NCI-H69 (cell line): ENCODE data around the gene TBCD.

ENCODE experiments used
- DNase-seq: peaks from one replicate; lab custom pipeline; 2025; lab: John Stamatoyannopoulos, UW

Gene TBCD

DNA sequence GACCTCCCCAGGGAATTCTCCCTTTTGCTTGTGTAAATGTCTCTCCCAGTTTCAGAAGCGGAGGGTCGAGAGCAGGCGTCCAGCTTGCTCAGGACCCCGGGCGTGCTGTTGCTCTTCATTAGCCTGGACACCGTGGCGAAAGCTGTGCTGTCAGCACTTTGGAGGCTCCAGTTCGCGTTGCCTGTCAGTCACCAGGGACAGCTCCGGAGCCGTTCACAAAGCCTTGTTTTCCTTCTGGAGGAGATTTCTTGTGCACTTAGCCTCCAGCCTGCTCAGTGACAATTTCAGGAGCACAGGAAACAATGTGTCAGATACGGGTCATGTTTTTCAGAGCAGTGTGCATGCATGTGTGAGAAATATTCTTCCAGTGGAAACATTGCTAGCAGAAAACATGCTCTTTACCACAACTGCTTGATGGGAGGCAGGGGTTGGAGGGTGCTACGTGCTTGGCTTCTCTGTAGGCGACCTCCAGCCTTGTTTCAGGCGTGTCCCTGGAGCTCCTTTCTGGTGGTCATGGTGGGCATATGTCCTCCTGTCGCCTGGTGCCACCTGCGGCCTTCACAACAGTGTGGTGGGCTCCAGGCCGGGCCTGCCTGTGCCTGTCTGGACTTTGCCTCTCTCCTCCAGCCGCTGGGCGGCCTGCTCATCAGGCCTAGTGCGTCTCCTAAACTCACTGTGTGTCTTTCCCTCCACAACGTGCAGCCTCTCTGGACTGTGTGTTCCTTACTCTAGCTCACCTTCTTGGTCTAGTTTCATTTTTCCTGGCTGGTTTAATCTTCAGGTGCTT, 59.0 kb downstream of the TBCD start:
- no peak for DNase-seq

DNA sequence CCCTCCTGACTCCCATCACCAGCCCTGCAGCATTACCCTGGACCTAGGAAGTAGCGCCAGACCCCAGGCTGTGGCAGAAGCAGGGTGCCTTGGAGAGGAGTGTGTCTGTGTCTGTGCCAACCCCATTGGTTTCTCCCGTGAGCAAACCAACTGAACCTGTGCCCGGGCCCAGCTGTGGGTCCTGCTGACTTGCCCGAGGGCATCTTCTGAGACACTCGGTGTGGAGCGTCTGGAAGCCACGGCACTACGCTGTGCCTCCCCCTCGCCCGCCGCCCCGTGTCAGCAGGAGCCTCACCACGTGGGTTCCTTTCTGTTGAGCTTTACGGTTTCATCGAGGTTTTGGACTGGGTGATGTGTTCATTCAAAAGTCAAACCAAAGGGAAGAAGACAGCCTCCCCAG, 60.2 kb downstream of the TBCD start:
- no peak for DNase-seq

DNA sequence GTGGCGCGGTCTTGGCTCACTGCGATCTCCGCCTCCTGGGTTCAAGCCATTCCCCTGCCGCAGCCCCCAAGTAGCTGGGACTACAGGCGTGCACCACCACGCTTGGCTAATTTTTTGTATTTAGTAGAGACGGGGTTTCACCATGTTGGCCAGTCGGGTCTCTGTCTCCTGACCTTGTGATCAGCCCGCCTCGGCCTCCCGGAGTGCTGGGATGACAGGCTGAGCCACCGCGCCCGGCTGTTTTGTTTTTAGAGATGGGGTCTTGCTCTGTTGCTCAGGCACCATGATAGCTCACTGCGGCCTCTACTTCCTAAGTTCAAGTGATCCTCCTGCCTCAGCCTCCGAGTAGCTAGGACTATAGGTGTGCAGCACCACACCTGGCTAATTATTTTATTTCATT, 60.7 kb downstream of the TBCD start:
- no peak for DNase-seq

DNA sequence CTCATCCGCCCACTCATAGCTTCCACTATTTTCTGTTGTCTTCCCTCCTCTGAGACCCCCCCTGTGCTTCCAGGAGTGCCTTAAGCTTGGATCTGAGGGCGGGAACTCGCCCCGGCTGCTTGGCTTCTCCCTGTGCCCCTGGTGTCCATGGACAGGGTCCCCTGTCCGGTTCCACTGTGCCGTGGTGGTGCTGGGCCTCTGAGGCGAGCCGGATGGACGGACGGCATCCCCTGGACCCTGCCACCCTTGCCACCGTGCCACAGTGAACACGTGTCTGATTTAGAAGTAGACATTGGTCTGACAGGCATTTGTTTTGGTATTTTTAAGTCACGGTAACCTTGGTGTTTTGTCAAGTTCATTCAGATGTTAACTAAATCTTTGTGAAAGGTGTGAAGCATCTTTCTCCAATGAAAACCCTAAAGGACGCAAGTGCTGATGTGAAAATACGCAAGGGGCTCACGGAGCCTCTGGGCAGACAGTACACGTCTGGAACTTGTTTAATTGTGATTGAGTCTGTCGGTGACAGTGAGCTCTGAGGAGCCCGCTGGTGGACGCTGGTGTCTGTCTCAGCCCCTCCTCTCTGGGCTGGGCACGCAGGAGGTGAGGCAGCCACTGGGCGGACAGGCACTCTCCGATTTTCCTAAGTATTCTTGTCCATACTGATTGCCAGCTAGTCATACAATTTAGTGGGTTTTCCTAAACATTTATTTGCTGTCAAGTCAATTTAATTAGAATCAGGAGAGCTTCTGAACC, 61.6 kb downstream of the TBCD start:
- no peak for DNase-seq

DNA sequence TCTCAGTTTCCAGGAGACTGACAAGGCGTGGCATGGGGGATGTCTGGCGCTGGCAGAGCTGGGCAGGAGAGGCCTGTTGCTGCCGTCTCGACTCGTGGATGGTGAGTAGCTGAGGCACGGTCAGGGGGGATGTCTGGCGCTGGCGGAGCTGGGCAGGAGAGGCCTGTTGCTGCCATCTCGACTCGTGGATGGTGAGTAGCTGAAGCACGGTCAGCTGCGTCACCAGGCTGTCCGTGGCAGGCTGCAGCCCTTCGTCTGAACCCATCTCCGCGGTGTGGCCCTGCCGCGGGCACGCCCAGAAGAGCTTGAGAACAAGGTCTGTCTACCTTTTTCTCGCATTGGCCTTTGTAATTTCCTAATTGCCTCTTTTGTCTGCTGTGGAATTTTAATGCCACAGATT, 63.0 kb downstream of the TBCD start:
- no peak for DNase-seq

DNA sequence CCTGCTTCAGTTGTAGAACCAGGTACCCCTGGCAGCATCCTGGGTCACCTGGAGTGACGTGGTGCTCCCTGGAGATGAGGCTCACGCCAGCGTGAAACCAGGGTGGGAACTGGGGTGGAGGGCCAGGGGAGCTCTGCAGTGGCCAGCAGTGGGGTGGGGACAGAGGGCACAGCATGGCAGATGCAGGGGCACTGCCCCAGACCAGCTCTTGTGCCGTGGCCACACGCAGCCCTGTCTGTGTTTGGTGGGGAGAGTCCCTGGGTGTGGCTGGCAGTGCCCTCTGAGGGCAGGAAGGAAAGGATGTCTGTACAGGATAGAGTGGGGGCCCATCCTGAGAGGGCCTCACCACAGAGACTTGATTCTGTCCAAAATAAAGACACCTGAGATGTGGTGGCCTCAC, 63.5 kb downstream of the TBCD start:
- DNase-seq = no peak

DNA sequence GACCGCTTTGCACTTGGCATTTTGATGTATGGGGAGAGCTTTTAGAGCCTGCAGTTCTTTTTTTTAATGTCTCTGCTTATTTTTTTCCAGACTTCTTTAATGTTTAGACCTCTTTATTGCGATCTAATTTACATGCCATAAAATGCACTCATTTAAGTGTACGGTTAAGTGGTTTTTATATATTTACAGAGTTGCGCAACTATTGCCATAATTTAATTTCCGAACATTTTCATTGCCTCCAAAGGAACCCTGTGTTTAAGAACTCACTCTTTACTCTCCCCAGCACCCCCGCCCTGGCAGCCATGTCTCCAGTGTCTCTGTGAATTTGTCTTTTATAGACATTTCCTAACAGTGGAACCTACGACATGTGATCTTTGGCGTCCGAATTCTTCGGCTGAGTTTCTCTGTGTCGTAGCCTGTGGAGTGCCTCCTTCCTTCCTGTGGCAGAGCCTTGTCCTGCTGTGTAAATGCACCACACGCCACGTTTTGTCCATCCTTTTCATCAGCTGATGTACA, 64.0 kb downstream of the TBCD start:
- no peak for DNase-seq

DNA sequence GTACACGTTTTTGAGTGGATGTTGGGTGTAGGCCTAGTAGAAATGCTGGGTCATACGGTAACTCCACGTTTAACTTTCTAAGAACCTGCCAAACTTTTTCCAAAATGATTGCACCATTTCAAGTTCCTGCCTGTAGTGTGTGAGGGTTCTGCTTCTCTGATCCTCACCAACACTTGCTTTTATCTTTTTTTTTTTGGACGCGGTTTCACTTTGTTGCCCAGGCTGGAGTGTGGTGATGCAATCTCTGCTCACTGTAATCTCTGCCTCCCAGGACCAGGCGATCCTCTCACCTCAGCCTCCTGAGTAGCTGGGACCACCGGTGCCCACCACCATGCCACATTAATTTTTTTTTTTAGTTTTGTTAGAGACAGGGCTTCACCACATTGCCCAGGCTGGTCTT, 64.5 kb downstream of the TBCD start:
- DNase-seq = no peak

DNA sequence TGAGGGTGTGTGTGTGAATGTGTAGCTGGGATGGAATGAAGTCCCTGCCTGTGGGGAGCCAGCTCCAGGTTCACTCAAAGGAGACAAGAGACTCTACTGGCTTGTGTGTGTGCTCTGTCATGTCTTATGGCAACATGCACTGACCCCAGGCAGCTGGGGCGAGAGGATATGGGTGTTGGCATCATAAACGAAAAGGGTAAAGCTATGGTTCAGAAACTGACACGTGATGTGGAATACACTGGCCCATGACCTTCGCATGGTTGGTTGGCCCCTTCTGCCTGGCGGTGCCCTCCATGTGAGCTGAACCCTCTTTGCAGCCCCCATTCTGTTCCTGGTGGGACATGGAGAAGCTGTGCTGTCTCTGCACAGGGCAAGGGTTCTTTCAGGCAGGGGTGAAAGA, 66.1 kb downstream of the TBCD start:
- DNase-seq = no peak

DNA sequence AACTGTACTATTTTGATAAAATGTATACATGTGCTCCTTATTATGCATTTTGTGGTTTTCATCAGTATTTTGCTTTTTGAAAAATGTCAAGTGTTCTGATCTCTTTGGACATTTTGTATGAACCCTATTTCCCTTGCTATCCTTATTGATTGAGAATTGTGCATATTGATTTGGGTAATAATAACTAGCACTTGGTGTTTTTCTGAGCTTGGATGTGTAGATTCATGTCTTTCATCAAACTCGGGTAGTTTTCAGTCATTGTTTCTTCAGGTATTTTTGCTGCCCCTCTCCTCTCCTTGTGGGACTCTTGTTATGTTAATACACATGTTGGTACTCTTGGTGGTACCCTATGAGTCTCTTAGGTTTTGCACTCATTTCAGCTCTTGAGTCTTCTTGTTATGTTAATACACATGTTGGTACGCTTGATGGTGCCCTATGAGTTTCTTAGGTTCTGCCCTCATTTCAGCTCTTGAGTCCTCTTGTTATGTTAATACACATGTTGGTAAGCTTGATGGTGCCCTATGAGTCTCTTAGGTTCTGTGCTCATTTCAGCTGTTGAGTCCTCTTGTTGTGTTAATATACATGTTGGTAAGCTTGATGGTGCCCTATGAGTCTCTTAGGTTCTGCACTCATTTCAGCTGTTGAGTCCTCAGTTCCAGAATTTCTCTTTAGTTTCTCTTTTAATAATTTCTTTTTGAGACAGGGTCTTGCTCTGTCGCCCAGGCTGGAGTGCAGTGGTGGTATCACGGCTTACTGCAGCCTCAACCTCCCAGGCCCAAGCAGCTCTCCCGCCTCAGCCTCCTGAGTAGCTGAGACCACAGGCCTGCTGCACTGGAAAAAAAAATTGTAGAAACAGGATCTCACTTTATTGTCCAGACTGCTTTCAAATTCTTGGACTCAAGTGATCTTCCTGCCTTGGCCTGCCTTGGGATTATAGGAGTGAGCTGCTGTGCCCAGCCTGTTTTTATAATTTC, 68.7 kb downstream of the TBCD start:
- DNase-seq = no peak

DNA sequence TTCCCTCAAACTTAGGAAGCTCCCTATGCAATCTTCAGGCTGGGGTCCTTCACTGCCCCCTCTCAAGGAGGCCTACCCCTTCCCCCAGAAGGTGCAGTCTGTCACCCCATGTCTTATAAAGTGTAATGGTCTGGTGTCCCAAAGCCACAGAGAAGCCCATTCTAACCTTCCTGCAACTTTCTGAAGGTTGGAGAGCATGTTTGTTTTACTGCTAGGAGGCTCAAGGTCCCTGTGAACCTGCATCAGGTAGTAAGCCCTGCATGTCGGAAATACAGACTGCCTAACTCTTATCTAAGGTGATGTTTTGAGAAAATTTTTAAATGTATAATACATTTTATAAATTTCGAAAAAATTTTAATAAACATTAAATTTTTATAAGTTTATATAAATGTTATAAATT, 69.7 kb downstream of the TBCD start:
- no peak for DNase-seq

DNA sequence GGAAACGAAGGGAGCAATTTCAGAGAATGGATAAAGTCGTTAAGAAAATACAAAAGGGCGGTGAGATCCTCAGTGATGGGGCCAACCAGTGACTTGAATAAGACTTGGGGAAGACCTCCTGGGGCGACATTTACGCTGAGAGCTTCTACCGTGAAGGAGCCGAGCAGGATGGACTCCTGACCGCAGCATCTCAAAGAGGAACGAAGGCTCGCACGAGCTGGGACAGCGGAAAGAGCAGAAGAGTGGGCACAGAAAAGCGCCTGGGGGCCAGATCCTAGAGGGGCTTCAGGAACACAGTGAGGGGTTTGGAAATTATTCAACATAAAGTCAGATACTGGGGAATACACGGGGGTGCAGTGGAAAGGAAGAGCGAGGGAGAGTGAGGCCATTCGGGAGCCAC, 70.4 kb downstream of the TBCD start:
- no peak for DNase-seq

DNA sequence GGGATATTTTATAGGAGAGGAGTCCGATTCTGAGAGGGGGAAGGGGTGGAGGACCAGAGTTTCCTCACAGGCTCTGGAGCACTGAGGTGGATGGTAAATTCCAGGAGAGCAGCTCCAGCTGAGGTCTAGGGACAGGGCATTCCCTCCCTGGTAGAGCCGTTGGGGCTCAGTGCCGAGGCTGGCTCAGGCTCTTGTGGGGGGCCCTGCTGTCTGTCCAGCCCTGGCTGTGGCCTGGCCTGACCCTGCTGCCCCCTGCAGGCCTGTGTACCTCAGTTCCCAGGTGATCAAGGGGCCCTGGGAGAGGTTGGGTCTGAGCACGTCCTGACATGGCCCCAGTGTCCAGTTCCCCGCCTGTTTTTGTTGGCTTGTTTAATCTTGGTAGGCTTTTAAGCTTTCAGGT, 71.1 kb downstream of the TBCD start:
- no peak for DNase-seq

DNA sequence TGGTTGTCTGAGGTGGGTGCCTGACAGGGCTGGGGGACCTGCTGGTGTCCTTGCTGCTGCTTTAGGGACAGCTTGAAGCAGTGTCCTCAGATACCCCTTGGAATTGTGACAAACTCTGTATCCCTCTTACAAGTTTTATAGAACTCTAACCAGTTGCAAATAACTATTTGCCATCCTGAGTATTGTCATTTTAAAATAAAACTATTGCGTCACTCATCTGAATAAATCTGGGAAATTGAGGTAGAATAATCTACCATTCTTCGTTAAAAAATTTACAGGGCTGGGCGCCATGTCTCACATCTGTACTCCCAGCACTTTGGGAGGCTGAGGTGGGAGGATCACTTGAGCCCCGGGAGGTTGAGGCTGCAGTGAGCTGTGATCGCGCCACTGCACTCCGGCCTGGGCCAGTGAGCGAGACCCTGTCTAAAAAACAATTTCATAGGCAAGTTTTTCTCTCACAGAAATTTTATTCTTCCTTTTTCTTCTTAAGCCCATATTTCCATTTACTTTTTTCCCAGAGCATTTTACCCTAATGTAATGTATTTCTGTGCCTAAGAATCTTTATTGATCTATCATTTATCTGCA, 73.8 kb downstream of the TBCD start:
- DNase-seq = no peak

DNA sequence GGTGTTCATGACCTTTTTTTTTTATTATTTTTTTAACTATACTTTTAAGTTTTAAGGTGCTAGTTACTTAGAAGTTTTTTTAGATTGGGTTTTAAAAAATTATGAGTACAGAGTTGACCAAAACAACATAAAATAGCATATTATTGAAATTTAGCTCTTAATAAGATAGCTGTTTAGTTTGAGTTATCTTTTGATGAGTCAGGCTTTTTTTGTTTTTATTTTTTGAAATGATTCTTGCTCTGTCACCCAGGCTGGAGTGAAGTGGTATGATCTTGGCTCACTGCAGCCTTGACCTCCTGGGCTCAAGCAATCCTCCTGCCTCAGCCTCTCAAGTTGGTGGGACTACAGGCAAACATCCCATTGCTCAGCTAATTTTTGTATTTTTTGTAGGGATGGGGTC, 74.3 kb downstream of the TBCD start:
- DNase-seq = no peak

DNA sequence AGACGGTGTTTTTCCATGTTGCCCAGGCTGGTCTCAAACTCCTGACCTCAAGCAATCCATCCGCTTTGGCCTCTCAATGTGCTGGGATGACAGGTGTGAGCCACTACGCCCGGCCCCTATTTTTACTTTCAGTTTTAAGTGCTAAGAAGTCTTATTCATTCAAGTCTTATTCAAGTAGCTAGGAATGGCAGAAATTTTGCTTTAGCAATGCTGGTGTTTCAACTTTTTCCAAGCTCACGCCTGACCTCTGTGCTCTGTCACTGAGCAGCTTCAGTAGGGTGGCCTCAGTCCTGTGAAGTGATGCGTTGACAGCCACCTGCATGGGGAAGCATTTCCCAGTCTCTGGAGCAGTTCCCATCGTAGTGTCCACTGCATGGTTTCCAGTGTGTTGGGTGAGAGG, 75.1 kb downstream of the TBCD start:
- no peak for DNase-seq

DNA sequence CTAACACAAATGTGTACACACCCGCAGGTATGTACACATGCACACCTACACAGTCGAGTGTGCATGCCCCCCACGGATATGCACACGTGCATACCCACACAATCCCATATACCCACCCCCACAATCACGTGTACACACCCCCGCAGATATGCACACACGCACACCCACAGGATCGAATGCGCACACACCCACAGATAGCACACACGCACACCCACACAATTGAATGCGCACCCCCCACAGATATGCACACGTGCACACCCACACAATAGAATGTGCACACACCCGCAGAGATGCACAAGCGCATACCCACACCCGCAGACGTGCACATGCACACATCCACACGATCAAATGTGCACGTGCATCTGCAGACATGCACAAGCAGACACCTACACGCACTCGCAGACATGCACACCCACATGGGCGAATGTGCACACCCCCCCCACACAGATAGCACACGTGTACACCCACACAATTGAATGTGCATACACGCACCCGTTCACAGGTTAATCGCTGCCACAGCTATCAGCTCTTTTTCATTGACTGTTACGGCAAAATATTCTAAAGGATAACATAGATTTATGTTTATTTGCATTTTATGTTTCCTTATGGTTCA, 77.1 kb downstream of the TBCD start:
- no peak for DNase-seq

DNA sequence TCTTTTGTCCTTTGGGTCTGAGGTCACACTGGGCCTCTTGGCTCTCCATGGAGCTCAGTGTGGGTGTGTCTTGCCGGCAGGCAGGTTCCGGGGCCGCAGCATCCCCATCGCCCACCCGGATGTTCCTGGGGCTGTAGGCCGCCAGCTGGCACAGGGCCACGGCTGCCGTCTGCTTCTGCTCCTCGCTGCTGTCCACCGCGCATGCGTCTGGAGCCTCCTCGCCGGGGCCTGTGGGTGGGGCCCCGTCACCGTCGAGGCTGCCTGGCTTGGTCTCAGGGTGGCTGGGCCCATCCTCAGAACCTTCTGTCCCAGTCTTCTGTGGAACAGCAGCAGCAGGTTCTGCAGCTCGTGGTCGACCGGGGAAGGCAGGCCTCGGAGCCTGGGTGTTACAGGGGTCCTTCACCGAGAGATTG, 78.4 kb downstream of the TBCD start:
- DNase-seq = peak; percentile 72

DNA sequence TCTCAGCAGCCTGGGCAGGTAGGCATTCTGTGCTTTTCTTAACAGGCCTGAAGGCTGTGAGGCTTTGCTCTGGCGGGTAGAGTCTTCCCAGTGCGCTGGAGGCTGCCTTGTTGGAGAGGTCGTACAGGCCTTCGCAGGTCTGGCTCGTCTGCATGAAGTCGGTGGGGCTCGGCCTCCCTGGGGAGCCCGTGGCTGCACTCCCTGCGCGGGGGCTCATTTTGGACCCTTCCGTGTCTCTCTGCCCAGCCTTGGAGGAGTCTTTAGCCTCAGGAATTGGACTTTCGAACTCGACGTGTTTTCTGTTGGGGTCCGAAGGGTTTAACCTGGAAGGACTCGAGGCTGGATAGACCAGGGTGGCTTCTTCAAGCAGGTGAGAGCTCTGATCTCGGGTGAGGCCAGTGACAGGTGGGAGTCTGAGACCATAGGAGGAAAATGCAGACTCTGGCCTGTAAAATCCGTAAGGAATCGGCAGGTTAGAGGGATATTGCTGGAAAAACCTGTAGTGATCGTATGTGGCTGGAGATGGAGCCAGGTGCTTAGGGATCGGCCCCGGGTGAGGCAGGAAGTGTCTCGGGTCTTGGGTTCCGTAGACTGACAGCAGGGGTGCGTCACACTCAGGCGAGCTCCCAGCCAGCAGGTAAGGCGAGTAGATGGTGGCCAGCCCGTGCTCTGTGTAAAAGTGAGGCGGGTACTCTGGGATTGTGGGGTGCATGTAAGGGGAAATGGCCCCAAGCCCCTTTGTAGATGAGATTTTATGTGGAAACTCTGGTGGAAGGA, 79.4 kb downstream of the TBCD start:
- DNase-seq = no peak

DNA sequence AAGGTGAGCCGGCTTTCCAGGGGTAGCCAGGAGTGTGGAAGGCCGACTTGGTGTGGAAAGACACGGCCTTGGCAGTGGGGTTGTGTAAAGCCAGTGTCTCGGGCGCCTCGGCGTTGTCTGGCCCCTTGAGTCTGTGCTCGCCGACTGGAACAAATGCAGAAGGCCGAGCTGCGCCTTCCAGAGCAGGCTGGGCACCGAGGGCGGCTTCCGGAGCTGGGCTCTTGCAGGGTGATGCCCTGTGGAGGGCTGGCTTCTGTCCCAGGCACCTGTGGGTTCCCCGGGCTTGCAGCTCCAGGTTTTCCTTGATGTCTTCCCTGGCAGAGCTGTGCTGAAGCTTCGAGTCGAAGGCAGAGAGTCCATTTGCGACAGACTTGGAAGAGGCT, 79.9 kb downstream of the TBCD start:
- no peak for DNase-seq

DNA sequence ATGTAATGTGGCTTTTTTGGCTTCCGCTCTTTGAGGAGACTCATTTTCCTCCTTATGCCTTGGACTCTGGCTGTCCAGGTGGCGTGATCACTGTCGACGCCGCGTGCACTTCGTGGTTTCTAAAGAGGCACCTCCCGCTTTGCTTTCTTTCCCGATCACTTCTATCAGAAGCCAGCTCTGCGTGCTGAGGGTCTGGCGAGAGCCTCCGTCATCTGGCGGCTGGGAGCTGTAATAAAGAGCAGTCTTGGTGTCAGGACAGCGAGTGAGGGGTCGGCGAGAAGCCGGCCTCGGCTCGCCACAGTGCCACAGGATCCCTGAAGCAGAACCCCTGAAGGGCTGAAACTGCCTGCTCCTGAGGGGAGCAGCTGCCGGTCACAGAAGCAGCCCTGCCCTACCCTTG, 80.5 kb downstream of the TBCD start:
- DNase-seq = no peak
